H9 (cell line): Measurements from ENCODE around the gene TMEM80. TPM values are rescaled to one million over a fixed set of nuclear protein-coding genes. Genes with fewer than 3 reads are reported as not detected.

ENCODE experiments used
- DNase-seq: peaks from one replicate; pipeline ENCODE4 v3.0.0-alpha.2; 2017
- H2AFZ ChIP-seq: one replicate; pipeline ENCODE4 v1.6.1; 2013; ENCODE audit warnings: mild to moderate bottlenecking, low read length, control low read depth, moderate library complexity
- H2AK5ac ChIP-seq: 2 replicates; pipeline ENCODE4 v1.6.1; 2013; ENCODE audit warnings: low read length, control low read depth, mixed read lengths; ENCODE audit not compliant: insufficient read length
- H2BK120ac ChIP-seq: one replicate; pipeline ENCODE4 v1.6.1; 2013; ENCODE audit warnings: low read depth, mild to moderate bottlenecking, low read length, control low read depth, inconsistent platforms; ENCODE audit not compliant: poor library complexity, severe bottlenecking
- H2BK12ac ChIP-seq: 2 replicates; pipeline ENCODE4 v1.6.1; 2013; ENCODE audit warnings: low read length, control low read depth, mixed read lengths, low read depth; ENCODE audit not compliant: insufficient read length
- H2BK15ac ChIP-seq: 2 replicates; pipeline ENCODE4 v1.6.1; 2013; ENCODE audit warnings: low read depth, low read length, control low read depth
- H2BK20ac ChIP-seq: one replicate; pipeline ENCODE4 v1.6.1; 2013; ENCODE audit warnings: low read depth, mild to moderate bottlenecking, low read length, control low read depth, inconsistent platforms; ENCODE audit not compliant: poor library complexity, severe bottlenecking
- H2BK5ac ChIP-seq: 2 replicates; pipeline ENCODE4 v1.6.1; 2013; ENCODE audit warnings: low read length, control low read depth, mixed read lengths; ENCODE audit not compliant: insufficient read length
- H3K14ac ChIP-seq: 2 replicates; pipeline ENCODE4 v1.6.1; 2013; ENCODE audit warnings: low read length, control low read depth; ENCODE audit not compliant: insufficient read depth
- H3K18ac ChIP-seq: 2 replicates; pipeline ENCODE4 v1.6.1; 2013; ENCODE audit warnings: low read depth, mild to moderate bottlenecking, mixed read lengths, low read length, control low read depth; ENCODE audit not compliant: insufficient read length
- H3K23ac ChIP-seq: 2 replicates; pipeline ENCODE4 v1.6.1; 2013; ENCODE audit warnings: low read length, control low read depth, mixed read lengths, low read depth; ENCODE audit not compliant: insufficient read length
- H3K23me2 ChIP-seq: 2 replicates; pipeline ENCODE4 v1.6.1; 2013; ENCODE audit warnings: low read depth, mild to moderate bottlenecking, mixed read lengths, low read length, control low read depth; ENCODE audit not compliant: insufficient read length, poor library complexity, severe bottlenecking
- H3K27ac ChIP-seq: 2 replicates; pipeline ENCODE4 v1.5.1; 2013; ENCODE audit warnings: low read length, control low read depth, mixed read lengths, low read depth; ENCODE audit not compliant: insufficient read length
- H3K27me3 ChIP-seq: 2 replicates; pipeline ENCODE4 v1.6.1; 2013; ENCODE audit warnings: low read length, control low read depth, inconsistent platforms; ENCODE audit not compliant: insufficient read depth
- H3K4ac ChIP-seq: 2 replicates; pipeline ENCODE4 v1.6.1; 2013; ENCODE audit warnings: low read depth, mild to moderate bottlenecking, control low read depth, inconsistent platforms, low read length, moderate library complexity
- H3K4me1 ChIP-seq: 2 replicates; pipeline ENCODE4 v1.6.1; 2013; ENCODE audit warnings: low read length, control low read depth, inconsistent platforms; ENCODE audit not compliant: insufficient read depth
- H3K4me2 ChIP-seq: 2 replicates; pipeline ENCODE4 v1.6.1; 2013; ENCODE audit warnings: low read length, control low read depth, mixed read lengths; ENCODE audit not compliant: insufficient read length, insufficient read depth
- H3K56ac ChIP-seq: 2 replicates; pipeline ENCODE4 v1.6.1; 2013; ENCODE audit warnings: low read depth, mild to moderate bottlenecking, mixed read lengths, low read length, control low read depth; ENCODE audit not compliant: insufficient read length
- H3K79me1 ChIP-seq: 2 replicates; pipeline ENCODE4 v1.6.1; 2013; ENCODE audit warnings: low read depth, mild to moderate bottlenecking, moderate library complexity, low read length, control low read depth, inconsistent platforms; ENCODE audit not compliant: insufficient read depth, poor library complexity, severe bottlenecking
- H3K79me2 ChIP-seq: 2 replicates; pipeline ENCODE4 v1.6.1; 2013; ENCODE audit warnings: low read length, control low read depth, inconsistent platforms; ENCODE audit not compliant: insufficient read depth
- H3K9ac ChIP-seq: 2 replicates; pipeline ENCODE4 v1.6.1; 2013; ENCODE audit warnings: low read length, control low read depth, mixed read lengths; ENCODE audit not compliant: insufficient read length; ENCODE audit errors: extremely low read depth
- H3K9me3 ChIP-seq: one replicate; pipeline ENCODE4 v1.6.1; 2013; ENCODE audit warnings: low read depth, low read length, inconsistent platforms; ENCODE audit not compliant: control insufficient read depth
- H3T11ph ChIP-seq: one replicate; pipeline ENCODE4 v1.6.1; 2013; ENCODE audit warnings: mild to moderate bottlenecking, low read length, control low read depth, inconsistent platforms
- H4K20me1 ChIP-seq: one replicate; pipeline ENCODE4 v1.6.1; 2013; ENCODE audit not compliant: control insufficient read depth, insufficient read length, insufficient read depth
- H4K5ac ChIP-seq: 2 replicates; pipeline ENCODE4 v1.6.1; 2013; ENCODE audit warnings: low read depth, mild to moderate bottlenecking, mixed read lengths, low read length, control low read depth; ENCODE audit not compliant: insufficient read length
- H4K8ac ChIP-seq: replicated peaks from 2 replicates; pipeline ENCODE4 v1.6.1; 2013; ENCODE audit warnings: low read length, control low read depth, mixed read lengths, low read depth; ENCODE audit not compliant: insufficient read length
- H4K91ac ChIP-seq: 2 replicates; pipeline ENCODE4 v1.6.1; 2013; ENCODE audit warnings: low read depth, mild to moderate bottlenecking, moderate library complexity, mixed read lengths, low read length, control low read depth; ENCODE audit not compliant: insufficient read length
- H3K27ac Mint-ChIP-seq, 3 experiments: 2 replicates in 2 of 3; 3 replicates in 1 of 3; pipeline ENCODE4 v1.8.0; 2020 to 2021; ENCODE audit warnings: mixed read lengths in 3 of 3, mild to moderate bottlenecking in 1 of 3, moderate library complexity in 1 of 3
- H3K27me3 Mint-ChIP-seq: 2 replicates; pipeline ENCODE4 v1.8.0; 2021; ENCODE audit warnings: low read depth, mild to moderate bottlenecking, moderate library complexity, mixed read lengths
- H3K36me3 Mint-ChIP-seq, 3 experiments: 2 replicates in 2 of 3; 3 replicates in 1 of 3; pipeline ENCODE4 v1.8.0; 2020 to 2021; ENCODE audit warnings: low read depth in 3 of 3, mixed read lengths in 3 of 3; ENCODE audit not compliant: insufficient read depth in 1 of 3
- H3K4me1 Mint-ChIP-seq, 2 experiments: 2 replicates each; pipeline ENCODE4 v1.8.0; 2020; ENCODE audit warnings: mixed read lengths in 2 of 2
- H3K4me3 Mint-ChIP-seq, 2 experiments: 2 replicates in 1 of 2; 3 replicates in 1 of 2; pipeline ENCODE4 v1.8.0; 2020 to 2021; ENCODE audit warnings: mild to moderate bottlenecking in 2 of 2, mixed read lengths in 2 of 2, moderate library complexity in 1 of 2
- H3K9me3 Mint-ChIP-seq, 2 experiments: 2 replicates in 1 of 2; 3 replicates in 1 of 2; pipeline ENCODE4 v1.8.0; 2020; ENCODE audit warnings: mild to moderate bottlenecking in 2 of 2, mixed read lengths in 2 of 2, moderate library complexity in 1 of 2
- WGBS: extraction: QIAGEN DNeasy Blood & Tissue Kit; methylation state at CpG from one replicate; pipeline ENCODE4 v1.1.7; 2013; ENCODE audit warnings: missing lambda C conversion rate, low lambda C conversion rate, mixed read lengths; ENCODE audit not compliant: insufficient read length; ENCODE audit errors: extremely low coverage; 5-methylcytosine and 5-hydroxymethylcytosine counted together
- total RNA-seq: library from RNA; stranded (reverse); gene quantifications from 2 replicates; pipeline ENCODE4 v1.2.1, GENCODE V29; 2021
- TF ChIP-seq, protein P1 (sequence below): fragments of 200-600 bp; sonication (generic); conservative IDR thresholded peaks from 3 replicates; pipeline ENCODE4 v1.8.0; 2021; ENCODE audit warnings: antibody characterized with exemption, mild to moderate bottlenecking

Gene TMEM80
- total RNA-seq, 1 experiment from 2014 or later = 23.6 TPM

DNA sequence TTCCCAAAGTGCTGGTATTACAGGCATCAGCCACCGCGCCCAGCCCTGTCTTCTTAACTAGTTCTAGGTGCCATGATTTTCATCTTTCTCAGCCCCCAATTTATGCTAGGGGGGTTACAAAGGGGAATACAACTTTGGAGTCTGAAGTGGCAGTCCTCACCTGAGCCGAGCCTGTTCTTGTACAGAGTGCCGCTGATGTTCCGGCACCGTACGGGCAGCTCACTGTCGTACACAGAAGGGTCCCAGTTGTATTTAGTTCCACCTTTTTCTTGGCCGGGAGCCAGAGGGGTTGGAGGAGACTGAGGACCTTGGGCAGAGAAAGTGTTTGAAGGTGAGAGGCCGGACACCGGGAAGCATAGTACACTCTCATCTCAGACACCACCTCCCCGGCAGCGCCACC, 7.9 kb upstream of the TMEM80 start:
- no peak overlapping the region for H3T11ph ChIP-seq
- H3K14ac ChIP-seq = no peak overlapping the region
- H3K4ac ChIP-seq = no peak overlapping the region
- H2AFZ ChIP-seq = no peak overlapping the region
- H3K23me2 ChIP-seq = no peaks in the 10 kb centered on the region
- H3K9me3 Mint-ChIP-seq = no peaks in the 10 kb centered on the region
- TF ChIP-seq, protein P1, sequence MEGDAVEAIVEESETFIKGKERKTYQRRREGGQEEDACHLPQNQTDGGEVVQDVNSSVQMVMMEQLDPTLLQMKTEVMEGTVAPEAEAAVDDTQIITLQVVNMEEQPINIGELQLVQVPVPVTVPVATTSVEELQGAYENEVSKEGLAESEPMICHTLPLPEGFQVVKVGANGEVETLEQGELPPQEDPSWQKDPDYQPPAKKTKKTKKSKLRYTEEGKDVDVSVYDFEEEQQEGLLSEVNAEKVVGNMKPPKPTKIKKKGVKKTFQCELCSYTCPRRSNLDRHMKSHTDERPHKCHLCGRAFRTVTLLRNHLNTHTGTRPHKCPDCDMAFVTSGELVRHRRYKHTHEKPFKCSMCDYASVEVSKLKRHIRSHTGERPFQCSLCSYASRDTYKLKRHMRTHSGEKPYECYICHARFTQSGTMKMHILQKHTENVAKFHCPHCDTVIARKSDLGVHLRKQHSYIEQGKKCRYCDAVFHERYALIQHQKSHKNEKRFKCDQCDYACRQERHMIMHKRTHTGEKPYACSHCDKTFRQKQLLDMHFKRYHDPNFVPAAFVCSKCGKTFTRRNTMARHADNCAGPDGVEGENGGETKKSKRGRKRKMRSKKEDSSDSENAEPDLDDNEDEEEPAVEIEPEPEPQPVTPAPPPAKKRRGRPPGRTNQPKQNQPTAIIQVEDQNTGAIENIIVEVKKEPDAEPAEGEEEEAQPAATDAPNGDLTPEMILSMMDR = no peak
- H4K91ac ChIP-seq = no peak overlapping the region
- H3K9me3 ChIP-seq = no peaks in the 10 kb centered on the region
- H3K79me1 ChIP-seq = peaks cover 3% of the 10 kb centered on the region
- H3K4me2 ChIP-seq = no peak overlapping the region
- DNase-seq = no peak
- H4K8ac ChIP-seq = no peak overlapping the region
- peaks cover 3% of the 10 kb centered on the region; the same call in 1 of the 2 replicates for H3K79me2 ChIP-seq
- H2BK15ac ChIP-seq = no peak overlapping the region
- no peaks in the 10 kb centered on the region for H3K27me3 ChIP-seq
- no peak overlapping the region for H3K27ac ChIP-seq
- no peak overlapping the region for H3K23ac ChIP-seq
- no peak overlapping the region for H2AK5ac ChIP-seq
- H4K20me1 ChIP-seq = no peaks in the 10 kb centered on the region
- H4K5ac ChIP-seq = no peak overlapping the region
- no peak overlapping the region for H2BK120ac ChIP-seq
- H3K4me1 ChIP-seq = 0 out of 2 replicates have a peak, but pooled peaks cover 2% of the 10 kb centered on the region
- no peaks in the 10 kb centered on the region for H3K27me3 Mint-ChIP-seq
- WGBS = no CpG with 5 or more reads among the region's 13 CpGs
- peaks cover 27 to 34% of the 10 kb centered on the region in 2 experiments for H3K4me1 Mint-ChIP-seq
- H2BK20ac ChIP-seq = no peak overlapping the region
- H2BK5ac ChIP-seq = no peak overlapping the region
- H3K56ac ChIP-seq = no peak overlapping the region
- H3K18ac ChIP-seq = no peak overlapping the region
- H3K27ac Mint-ChIP-seq = no peak overlapping the region
- no peak overlapping the region for H3K4me3 Mint-ChIP-seq
- H3K36me3 Mint-ChIP-seq = peaks cover 50 to 75% (median 66%) of the 10 kb centered on the region in 3 experiments
- no peak overlapping the region for H2BK12ac ChIP-seq
- H3K9ac ChIP-seq = no peak overlapping the region
